ENCODE measurements around the gene SERBP1. TPM values are rescaled to one million over a fixed set of nuclear protein-coding genes. Genes with fewer than 3 reads are reported as not detected.

The SERBP1 gene
- total RNA-seq, 1 donor from 2014 or later: 247 TPM

DNA sequence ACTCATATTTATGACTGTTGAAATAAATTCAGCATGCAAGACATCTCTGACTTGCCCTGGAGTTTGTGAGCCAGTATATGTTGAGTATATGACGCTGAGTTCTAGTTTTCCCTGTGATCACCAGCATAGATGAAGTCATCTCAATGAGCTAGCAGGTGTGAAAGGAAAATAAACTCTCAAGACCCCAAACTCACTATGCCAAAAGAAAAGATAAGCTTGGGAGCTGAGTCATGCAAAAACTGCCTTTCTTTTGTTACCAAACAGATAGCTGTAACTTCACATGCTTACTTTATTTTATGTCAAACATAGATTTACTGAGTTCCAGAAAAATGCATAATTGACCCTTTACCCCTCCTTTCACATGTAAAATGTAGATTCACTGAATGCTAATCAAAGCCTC is 52.9 kb downstream of the SERBP1 start:
- Histone ChIP-seq H3K27me3 (ENCODE audit: control insufficient read depth, insufficient read depth, low read length) (no peaks in the 10 kb centered on the region), H3K4me3 (ENCODE audit: low read depth, low read length) (no peak overlapping the region), H3K36me3 (ENCODE audit: control insufficient read depth, insufficient read depth, low read length) (no peaks in the 10 kb centered on the region)
- TF ChIP-seq, protein P1, sequence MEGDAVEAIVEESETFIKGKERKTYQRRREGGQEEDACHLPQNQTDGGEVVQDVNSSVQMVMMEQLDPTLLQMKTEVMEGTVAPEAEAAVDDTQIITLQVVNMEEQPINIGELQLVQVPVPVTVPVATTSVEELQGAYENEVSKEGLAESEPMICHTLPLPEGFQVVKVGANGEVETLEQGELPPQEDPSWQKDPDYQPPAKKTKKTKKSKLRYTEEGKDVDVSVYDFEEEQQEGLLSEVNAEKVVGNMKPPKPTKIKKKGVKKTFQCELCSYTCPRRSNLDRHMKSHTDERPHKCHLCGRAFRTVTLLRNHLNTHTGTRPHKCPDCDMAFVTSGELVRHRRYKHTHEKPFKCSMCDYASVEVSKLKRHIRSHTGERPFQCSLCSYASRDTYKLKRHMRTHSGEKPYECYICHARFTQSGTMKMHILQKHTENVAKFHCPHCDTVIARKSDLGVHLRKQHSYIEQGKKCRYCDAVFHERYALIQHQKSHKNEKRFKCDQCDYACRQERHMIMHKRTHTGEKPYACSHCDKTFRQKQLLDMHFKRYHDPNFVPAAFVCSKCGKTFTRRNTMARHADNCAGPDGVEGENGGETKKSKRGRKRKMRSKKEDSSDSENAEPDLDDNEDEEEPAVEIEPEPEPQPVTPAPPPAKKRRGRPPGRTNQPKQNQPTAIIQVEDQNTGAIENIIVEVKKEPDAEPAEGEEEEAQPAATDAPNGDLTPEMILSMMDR (IDR thresholded peaks at IDR 0.05; ENCODE audit: insufficient read depth, low read length, severe bottlenecking): no peak
- FAIRE-seq (no peak), DNase-seq (ENCODE audit: low read depth) (no peak)

DNA sequence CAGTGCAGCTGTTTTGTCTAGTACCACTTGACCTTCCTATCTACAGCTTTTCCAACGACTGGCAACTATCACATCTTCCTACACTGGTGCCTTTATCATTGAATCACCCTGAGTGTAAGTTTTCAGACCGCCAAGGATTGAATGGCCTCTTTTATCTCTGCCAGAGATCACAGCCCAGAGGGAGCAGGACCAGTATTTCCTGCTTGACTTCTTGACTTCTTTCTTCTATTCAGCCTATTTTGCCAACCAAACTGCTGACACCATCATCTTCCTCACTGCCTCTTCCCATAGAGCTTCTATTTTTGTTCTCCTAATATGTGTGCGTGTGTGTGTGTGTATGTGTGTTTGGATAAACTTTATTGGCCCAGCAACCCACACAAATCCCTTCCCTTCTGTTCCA is 53.8 kb downstream of the SERBP1 start:
- Histone ChIP-seq H3K27me3 (ENCODE audit: control insufficient read depth, insufficient read depth, low read length) (no peaks in the 10 kb centered on the region), H3K4me3 (ENCODE audit: low read depth, low read length) (no peak overlapping the region), H3K36me3 (ENCODE audit: control insufficient read depth, insufficient read depth, low read length) (no peaks in the 10 kb centered on the region)
- DNase-seq (ENCODE audit: low read depth) (peak; percentile 40), FAIRE-seq (no peak)
- TF ChIP-seq, protein P1 (IDR thresholded peaks at IDR 0.05; ENCODE audit: insufficient read depth, low read length, severe bottlenecking): no peak

DNA sequence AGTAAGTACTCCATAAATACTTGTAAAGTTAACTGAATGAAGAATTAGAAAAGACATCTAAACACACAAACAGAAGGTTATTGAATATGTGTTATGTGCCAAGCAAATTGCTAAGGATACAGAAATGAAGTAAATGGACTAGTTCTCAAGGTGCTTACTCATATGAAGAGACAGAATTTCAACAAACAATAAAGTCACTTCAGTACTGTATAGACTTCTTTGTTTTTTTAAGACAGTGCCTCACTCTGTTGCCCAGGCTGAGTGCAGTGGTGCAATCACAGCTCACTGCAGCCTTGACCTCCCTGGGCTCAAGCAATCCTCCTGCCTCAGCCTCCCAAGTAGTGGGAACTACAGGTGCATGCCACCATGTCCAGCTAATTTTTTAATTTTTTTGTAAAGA is 57.3 kb downstream of the SERBP1 start:
- Histone ChIP-seq H3K4me3 (ENCODE audit: low read depth, low read length) (no peak overlapping the region), H3K27me3 (ENCODE audit: control insufficient read depth, insufficient read depth, low read length) (no peaks in the 10 kb centered on the region), H3K36me3 (ENCODE audit: control insufficient read depth, insufficient read depth, low read length) (no peaks in the 10 kb centered on the region)
- TF ChIP-seq, protein P1 (IDR thresholded peaks at IDR 0.05; ENCODE audit: insufficient read depth, low read length, severe bottlenecking): no peak
- FAIRE-seq (no peak), DNase-seq (ENCODE audit: low read depth) (no peak)

DNA sequence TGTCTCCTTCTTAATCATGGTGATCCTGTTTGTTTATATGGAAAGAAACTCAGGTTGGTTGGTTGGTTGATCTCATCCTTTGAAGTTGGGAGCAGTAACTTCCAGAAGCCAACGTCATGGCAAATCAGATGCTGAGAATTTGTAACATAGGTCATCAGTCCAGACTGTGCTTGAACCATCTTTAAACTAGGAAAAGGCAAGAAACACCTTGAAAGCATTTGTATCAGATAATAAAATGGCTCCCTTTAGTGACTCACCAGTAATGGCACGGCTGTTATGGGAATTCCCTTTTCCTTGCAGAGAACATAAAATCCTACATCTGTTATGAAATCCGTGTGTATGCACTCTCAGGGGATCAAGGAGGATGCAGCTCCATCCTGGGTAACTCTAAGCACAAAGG is 58.1 kb downstream of the SERBP1 start:
- FAIRE-seq (no peak), DNase-seq (ENCODE audit: low read depth) (peak; percentile 41)
- Histone ChIP-seq H3K4me3 (ENCODE audit: low read depth, low read length) (no peak overlapping the region), H3K27me3 (ENCODE audit: control insufficient read depth, insufficient read depth, low read length) (no peaks in the 10 kb centered on the region), H3K36me3 (ENCODE audit: control insufficient read depth, insufficient read depth, low read length) (no peaks in the 10 kb centered on the region)
- TF ChIP-seq, protein P1 (IDR thresholded peaks at IDR 0.05; ENCODE audit: insufficient read depth, low read length, severe bottlenecking): no peak

DNA sequence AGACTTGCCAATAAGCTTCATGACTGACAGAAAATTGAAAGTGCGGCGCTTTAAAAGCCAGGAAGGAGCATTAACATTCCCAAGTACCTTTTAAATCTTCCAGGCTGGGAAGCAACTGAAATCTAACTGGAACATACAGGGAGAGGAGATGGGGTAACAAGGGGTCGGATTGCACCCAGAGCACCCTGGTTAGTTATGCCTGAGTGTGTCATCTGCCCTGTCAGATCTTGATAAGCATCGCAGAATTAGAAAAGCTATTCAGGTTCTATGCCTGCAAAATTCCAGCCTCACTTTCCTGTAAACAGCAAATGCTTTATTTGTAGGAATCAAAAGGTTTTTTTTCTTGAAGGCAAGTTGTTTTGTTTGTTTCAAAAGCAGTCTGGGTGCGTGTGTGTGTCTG is 58.5 kb downstream of the SERBP1 start:
- no peaks in the 10 kb centered on the region for H3K36me3 ChIP-seq (ENCODE audit: control insufficient read depth, insufficient read depth, low read length)
- TF ChIP-seq, protein P1 (IDR thresholded peaks at IDR 0.05; ENCODE audit: insufficient read depth, low read length, severe bottlenecking): no peak
- FAIRE-seq (no peak), DNase-seq (ENCODE audit: low read depth) (peak; percentile 36)
- H3K4me3 ChIP-seq (ENCODE audit: low read depth, low read length): no peak overlapping the region
- H3K27me3 ChIP-seq (ENCODE audit: control insufficient read depth, insufficient read depth, low read length): no peaks in the 10 kb centered on the region

DNA sequence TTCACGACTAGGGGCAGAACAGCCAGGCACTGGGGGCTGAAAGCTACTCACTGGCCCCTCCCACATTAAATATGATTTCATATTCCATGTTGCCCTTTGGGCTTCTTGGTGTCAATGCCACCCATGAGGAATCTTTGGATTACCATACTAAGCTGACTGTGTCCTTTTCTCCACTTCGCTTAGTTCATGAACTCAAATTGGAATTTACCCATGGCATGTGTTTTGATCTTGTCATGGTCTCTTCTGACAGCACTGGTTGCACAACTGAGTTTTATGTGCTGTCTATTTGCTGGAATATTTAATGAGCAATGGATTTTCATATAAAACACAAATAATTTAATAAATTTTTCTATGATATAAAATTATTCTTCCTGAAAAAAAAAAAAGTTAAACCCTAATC is 59.2 kb downstream of the SERBP1 start:
- Histone ChIP-seq H3K36me3 (ENCODE audit: control insufficient read depth, insufficient read depth, low read length) (no peaks in the 10 kb centered on the region), H3K4me3 (ENCODE audit: low read depth, low read length) (no peak overlapping the region), H3K27me3 (ENCODE audit: control insufficient read depth, insufficient read depth, low read length) (no peaks in the 10 kb centered on the region)
- DNase-seq (ENCODE audit: low read depth): no peak
- TF ChIP-seq, protein P1 (IDR thresholded peaks at IDR 0.05; ENCODE audit: insufficient read depth, low read length, severe bottlenecking): no peak
- no peak for FAIRE-seq
